Measurements from ENCODE around the gene LRRC8B.
"Not testable (repeated sequence)": the region's sequence is repeated elsewhere in the genome, so short reads cannot be mapped to it uniquely, and the experiment has no call there.

LRRC8B gene

GRCh38 chr1:89525169-89525855, 683 bp downstream of the LRRC8B start:
- DNase-seq = no peak

GRCh38 chr1:89527256-89527655, 2.6 kb downstream of the LRRC8B start:
- no peak for DNase-seq

- DNase-seq = no peak
Observed at GRCh38 chr1:89527750-89528381, 3.2 kb downstream of the LRRC8B start.

GRCh38 chr1:89528382-89528780, 3.8 kb downstream of the LRRC8B start:
- no peak for DNase-seq

- no peak for DNase-seq
Observed at GRCh38 chr1:89529196-89529595, 4.6 kb downstream of the LRRC8B start.

- no peak for DNase-seq
Observed at GRCh38 chr1:89530444-89531089, 5.9 kb downstream of the LRRC8B start.

- no peak for DNase-seq
Observed at GRCh38 chr1:89531480-89532139, 7.0 kb downstream of the LRRC8B start.

- no peak for DNase-seq
Observed at GRCh38 chr1:89532228-89532627, 7.6 kb downstream of the LRRC8B start.

GRCh38 chr1:89532866-89533265, 8.2 kb downstream of the LRRC8B start:
- DNase-seq = no peak

GRCh38 chr1:89535537-89535936, 10.9 kb downstream of the LRRC8B start:
- no peak for DNase-seq

GRCh38 chr1:89536555-89537341, 12.1 kb downstream of the LRRC8B start:
- DNase-seq = no peak

- no peak for DNase-seq
Observed at GRCh38 chr1:89538361-89538760, 13.7 kb downstream of the LRRC8B start.

- DNase-seq = no peak
Observed at GRCh38 chr1:89539128-89539527, 14.5 kb downstream of the LRRC8B start.

- no peak for DNase-seq
Observed at GRCh38 chr1:89540406-89540970, 15.9 kb downstream of the LRRC8B start.

GRCh38 chr1:89542345-89542744, 17.7 kb downstream of the LRRC8B start:
- DNase-seq = no peak

- DNase-seq = not testable (repeated sequence)
Observed at GRCh38 chr1:89543632-89544031, 19.0 kb downstream of the LRRC8B start.

- no peak for DNase-seq
Observed at GRCh38 chr1:89545264-89546038, 20.8 kb downstream of the LRRC8B start.

- peak; percentile 57 for DNase-seq
Observed at GRCh38 chr1:89546082-89546889, 21.7 kb downstream of the LRRC8B start.

GRCh38 chr1:89546934-89547562, 22.4 kb downstream of the LRRC8B start:
- no peak for DNase-seq

GRCh38 chr1:89547563-89548116, 23.0 kb downstream of the LRRC8B start:
- DNase-seq = peak; percentile 86

Data from fibroblast of skin of abdomen (primary cell).